HepG2 (cell line): ENCODE data around the gene LTBR. TPM values are rescaled to one million over a fixed set of nuclear protein-coding genes. Genes with fewer than 3 reads are reported as not detected.
"Not testable (repeated sequence)": the region's sequence is repeated elsewhere in the genome, so short reads cannot be mapped to it uniquely, and the experiment has no call there.

Experiments
- ATAC-seq: fragments of 200-7000 bp; cut with Tn5 transposase; 3 replicates; pipeline ENCODE4 v1.9.1; 2020; ENCODE audit warnings: mild to moderate bottlenecking, moderate library complexity
- BruUV-seq: library from RNA; stranded (reverse); fragments of 400-500 nt; replicated peaks from 2 replicates; lab custom pipeline; 2021; lab: Mats Ljungman, UMichigan
- CTCF ChIA-PET: fragments of 300-600 bp; formaldehyde crosslinking; extraction: SDS; loops from one replicate; lab custom pipeline; 2021; ENCODE audit warnings: low total read pairs, inconsistent platforms, low intra/inter-chr PET ratio; lab: Yijun Ruan, JAX
- POLR2A ChIA-PET: fragments of 350-600 bp; sonication (Branson Sonifier 250); formaldehyde crosslinking; loops from one replicate; lab custom pipeline; 2020; ENCODE audit warnings: antibody characterized with exemption, inconsistent platforms; lab: Yijun Ruan, JAX
- DNase-seq: peaks from one replicate; pipeline ENCODE4 v3.0.0-alpha.2; 2015; ENCODE audit warnings: low spot score
- FAIRE-seq: peaks from 3 replicates; lab custom pipeline; 2011; peaks lifted over from hg19 to GRCh38; lab: Jason Lieb, UNC
- H2AFZ ChIP-seq: one replicate; pipeline ENCODE4 v1.6.1; 2011; ENCODE audit warnings: low read length, inconsistent platforms
- H3K27ac ChIP-seq: fragments of 300-600 bp; 3 replicates; pipeline ENCODE4 v1.8.0; 2011; ENCODE audit warnings: mixed run types, mild to moderate bottlenecking, mixed read lengths, low read length, inconsistent platforms; ENCODE audit not compliant: insufficient read depth; ENCODE audit errors: extremely low read length
- H3K27me3 ChIP-seq, 2 experiments: fragments of 200-600 bp in 1 of 2; 2 replicates in 1 of 2; 3 replicates in 1 of 2; pipeline versions ENCODE4 v1.6.0 to v1.8.0; 2011; ENCODE audit warnings: low read length in 2 of 2, mild to moderate bottlenecking in 2 of 2, moderate library complexity in 2 of 2, inconsistent platforms in 1 of 2; ENCODE audit not compliant: insufficient read depth in 2 of 2, control insufficient read depth in 1 of 2
- H3K36me3 ChIP-seq, 2 experiments: fragments of 200-600 bp in 1 of 2; replicated peaks in 1 of 2; 2 replicates in 1 of 2; 3 replicates in 1 of 2; pipeline versions ENCODE4 v1.5.1 to v1.8.0; 2011; ENCODE audit warnings: low read length in 2 of 2, inconsistent platforms in 1 of 2; ENCODE audit not compliant: insufficient read depth in 2 of 2, control insufficient read depth in 1 of 2
- H3K4me1 ChIP-seq: 2 replicates; pipeline ENCODE4 v1.5.1; 2012; ENCODE audit warnings: low read length, inconsistent platforms; ENCODE audit not compliant: insufficient read depth
- H3K4me2 ChIP-seq: 2 replicates; pipeline ENCODE4 v1.6.0; 2011; ENCODE audit warnings: low read depth, low read length, inconsistent platforms
- H3K4me3 ChIP-seq, 3 experiments: fragments of 200-600 bp in 1 of 3; sonication (generic), shearing (Covaris generic) in 1 of 3; replicated peaks in 1 of 3; 2 replicates each; pipeline ENCODE4 v1.5.1; 2011 to 2016; ENCODE audit warnings: low read length in 3 of 3, inconsistent platforms in 2 of 3, low read depth in 2 of 3, mild to moderate bottlenecking in 2 of 3, control low read depth in 1 of 3, mixed read lengths in 1 of 3; ENCODE audit not compliant: insufficient read depth in 1 of 3
- H3K79me2 ChIP-seq: one replicate; pipeline ENCODE4 v1.6.1; 2011; ENCODE audit warnings: low read length, inconsistent platforms; ENCODE audit not compliant: insufficient read depth
- H3K9ac ChIP-seq: 2 replicates; pipeline ENCODE4 v1.6.0; 2011; ENCODE audit warnings: mild to moderate bottlenecking, low read depth, low read length, inconsistent platforms; ENCODE audit not compliant: insufficient read depth
- H3K9me3 ChIP-seq: 2 replicates; pipeline ENCODE4 v1.5.1; 2012; ENCODE audit warnings: mild to moderate bottlenecking, low read length
- H4K20me1 ChIP-seq: 2 replicates; pipeline ENCODE4 v1.6.0; 2011; ENCODE audit warnings: inconsistent platforms, mild to moderate bottlenecking, low read length, moderate library complexity; ENCODE audit not compliant: insufficient read depth
- GFI1 ChIP-seq: sonication (generic); formaldehyde crosslinking; IDR thresholded peaks from 2 replicates; pipeline ENCODE4 v1.5.0; 2020; ENCODE audit warnings: missing genetic modification reagents, mild to moderate bottlenecking, borderline replicate concordance
- TBL1XR1 ChIP-seq: fragments of 150-350 bp; IDR thresholded peaks from 2 replicates; pipeline ENCODE4 v1.6.1; 2014; ENCODE audit warnings: borderline replicate concordance, low read length; ENCODE audit not compliant: partially characterized antibody
- ZNF253 ChIP-seq: sonication (generic); formaldehyde crosslinking; IDR thresholded peaks from 2 replicates; pipeline ENCODE4 v1.8.0; 2022; ENCODE audit warnings: mild to moderate bottlenecking, missing genetic modification reagents, borderline replicate concordance
- ZNF597 ChIP-seq: sonication (generic); formaldehyde crosslinking; IDR thresholded peaks from 2 replicates; pipeline ENCODE4 v1.5.0; 2020; ENCODE audit warnings: missing genetic modification reagents
- WGBS: methylation state at CpG from one replicate; pipeline ENCODE4 v1.1.6; 2017; ENCODE audit warnings: low lambda C conversion rate; 5-methylcytosine and 5-hydroxymethylcytosine counted together
- in situ Hi-C: cut with HindIII; loops from 2 replicates; pipeline ENCODE4 v1.10.0; 2017; ENCODE audit warnings: low pct_unique_long_range_greater_than_20kb; ENCODE audit not compliant: extremely low pct_ligation_motif_present
- intact Hi-C: fragments of 100-400 bp; cut with micrococcal nuclease; formaldehyde crosslinking; loops from one replicate; pipeline ENCODE4 v1.10.0; 2022; ENCODE audit not compliant: unreplicated experiment
- polyA plus RNA-seq, 8 experiments: library from polyadenylated mRNA; depleted of rRNA in 3 of 8; stranded (reverse) in 7 of 8; unstranded in 1 of 8; fragments of >200 nt; fragmentation: Illumina TruSeq in 4 of 8; extraction: Trizol in 4 of 8; gene quantifications; 2 replicates each; pipeline versions ENCODE4 v1.2.1 to v1.2.3, GENCODE V29; 2011 to 2016; ENCODE audit warnings: low read depth in 4 of 8, missing spikeins in 1 of 8, mixed read lengths in 1 of 8; ENCODE audit not compliant: insufficient read depth in 1 of 8
- total RNA-seq, 5 experiments: library from RNA; depleted of rRNA; stranded (reverse); fragments of >200 nt; fragmentation: Illumina TruSeq; extraction: Trizol; gene quantifications; 2 replicates each; pipeline ENCODE4 v1.2.3, GENCODE V29; 2016; ENCODE audit warnings: low read depth in 1 of 5
- TF ChIP-seq, protein P1 (sequence below): IDR thresholded peaks from 2 replicates; pipeline ENCODE4 v1.6.1; 2016; ENCODE audit warnings: control low read depth

The LTBR gene
- total and polyA plus RNA-seq, 2 of the 13 experiments (the other 11 are each of a cell fraction or from before 2014, with no cell fraction given), result 31.4 to 34.8 TPM

DNA sequence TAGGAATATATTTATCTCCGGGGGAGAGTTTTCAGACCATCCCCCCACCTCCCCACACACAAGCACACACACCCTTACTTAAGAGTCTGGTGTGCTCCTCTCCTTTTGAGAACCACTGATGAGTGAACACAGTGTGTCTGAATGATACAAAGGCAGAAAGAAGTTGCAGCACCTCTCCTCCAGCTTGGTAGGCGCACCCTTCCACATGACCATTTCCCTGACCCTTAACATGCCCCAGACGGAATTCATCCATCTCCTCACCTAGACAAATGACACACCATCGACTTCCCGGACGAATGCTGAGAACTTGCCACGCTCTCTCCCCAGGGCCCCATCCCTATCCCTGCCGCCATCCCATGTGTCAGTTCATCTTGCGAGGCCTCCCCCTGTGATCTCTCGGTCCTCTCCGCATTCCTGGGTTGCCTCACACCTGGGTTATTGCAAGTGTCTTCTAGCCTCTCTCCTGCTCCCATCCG lies 46.0 kb upstream of the LTBR start (continued):
- TF ChIP-seq ZNF597 (CRISPR knock-in tag) (no peak), TBL1XR1 (no peak), ZNF253 (CRISPR knock-in tag) (no peak)
- TF ChIP-seq, protein P1, sequence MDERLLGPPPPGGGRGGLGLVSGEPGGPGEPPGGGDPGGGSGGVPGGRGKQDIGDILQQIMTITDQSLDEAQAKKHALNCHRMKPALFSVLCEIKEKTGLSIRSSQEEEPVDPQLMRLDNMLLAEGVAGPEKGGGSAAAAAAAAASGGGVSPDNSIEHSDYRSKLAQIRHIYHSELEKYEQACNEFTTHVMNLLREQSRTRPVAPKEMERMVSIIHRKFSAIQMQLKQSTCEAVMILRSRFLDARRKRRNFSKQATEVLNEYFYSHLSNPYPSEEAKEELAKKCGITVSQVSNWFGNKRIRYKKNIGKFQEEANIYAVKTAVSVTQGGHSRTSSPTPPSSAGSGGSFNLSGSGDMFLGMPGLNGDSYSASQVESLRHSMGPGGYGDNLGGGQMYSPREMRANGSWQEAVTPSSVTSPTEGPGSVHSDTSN (CRISPR knock-in tag), result no peak

- DNase-seq, BruUV-seq, H3K36me3 ChIP-seq, H3K27me3 ChIP-seq, H3K9me3 ChIP-seq, H4K20me1 ChIP-seq, ATAC-seq, FAIRE-seq, CTCF ChIA-PET, H2AFZ ChIP-seq: not testable (repeated sequence)
- H3K9ac ChIP-seq, result peak overlapping the region; percentile 95
- TF ChIP-seq GFI1 (CRISPR knock-in tag), result 0 out of 2 replicates have a peak, but pooled peaks have one; percentile 22
- H3K27ac ChIP-seq, result peak overlapping the region; percentile 97
- peak overlapping the region; percentile 58 to 99 (median 97); a peak in 5 of 6 replicates for H3K4me3 ChIP-seq
- 33% methylated on average over 6 of the region's 8 CpGs for WGBS
- intact Hi-C loops (loop anchor here (5.0 to 10.0 kb wide), 2 partner anchors 84 to 126 kb away; no protein-coding TSS in a partner anchor), in situ Hi-C loops (loop anchor here (5.0 kb wide), 1 partner anchor 34 kb away; no protein-coding TSS in a partner anchor)
- H3K79me2 ChIP-seq, result peaks cover 74% of the 10 kb centered on the region
- peak overlapping the region; percentile 96 for H3K4me2 ChIP-seq
- H3K4me1 ChIP-seq, result peaks cover 79% of the 10 kb centered on the region
- POLR2A ChIA-PET, result interaction anchor here (0.6 to 11.0 kb wide), 9 partner anchors 11 to 132 kb away, joined by 3 to 278 read pairs (median 5); partner anchors contain the start of genes LTBR, SCNN1A and VAMP1
Measured at GRCh38 chr12:6338536-6338935, 45.4 kb upstream of the LTBR start.
